Omental fat pad (tissue), 4 donors: ENCODE data around the gene TMEM59L. TPM values are rescaled to one million over a fixed set of nuclear protein-coding genes. Genes with fewer than 3 reads are reported as not detected.

ENCODE experiments used
- ATAC-seq: fragments of 150-250 bp; one replicate; pipeline ENCODE4 v1.9.1; 2016; ENCODE audit warnings: mild to moderate bottlenecking, moderate library complexity; ENCODE audit not compliant: low FRiP score
- DNase-seq: peaks from one replicate; pipeline ENCODE4 v3.0.0-alpha.2; 2019; ENCODE audit warnings: low spot score
- CTCF ChIP-seq, 3 donors: fragments of 450-650 bp; IDR thresholded peaks; one replicate each; pipeline ENCODE4 v1.5.1; 2016 to 2017; ENCODE audit warnings: antibody characterized with exemption in 3 of 3, mild to moderate bottlenecking in 3 of 3, moderate library complexity in 2 of 3
- total RNA-seq, 4 donors: library from RNA; depleted of rRNA; stranded (reverse); fragments of >200 nt; gene quantifications; one replicate each; pipeline ENCODE4 v1.1.0, GENCODE V29; 2016

TMEM59L gene
- total RNA-seq, 4 donors from 2014 or later = 0.28 to 0.79 TPM; not detected in 2

GRCh38 chr19:18611327-18612050 lies 1.2 kb upstream of the TMEM59L start:
- TF ChIP-seq CTCF (IDR thresholded peaks at IDR 0.05) = no peak
- ATAC-seq = no peak
- no peak for DNase-seq

- no peak for DNase-seq
- no peak for TF ChIP-seq CTCF (IDR thresholded peaks at IDR 0.05)
- no peak for ATAC-seq
These were observed 459 bp upstream of the TMEM59L start for GRCh38 chr19:18612051-18612771.

- ATAC-seq (no peak), DNase-seq (no peak)
- TF ChIP-seq CTCF (IDR thresholded peaks at IDR 0.05) = no peak
These were observed 1.0 kb downstream of the TMEM59L start for GRCh38 chr19:18613589-18614234.

- no peak for DNase-seq
- TF ChIP-seq CTCF (IDR thresholded peaks at IDR 0.05) = no peak
- no peak for ATAC-seq
These were observed 3.4 kb downstream of the TMEM59L start for GRCh38 chr19:18616023-18616422.

GRCh38 chr19:18617562-18617961 lies 4.9 kb downstream of the TMEM59L start:
- TF ChIP-seq CTCF (IDR thresholded peaks at IDR 0.05) = no peak
- ATAC-seq (no peak), DNase-seq (no peak)

GRCh38 chr19:18618236-18618635 lies 5.6 kb downstream of the TMEM59L start:
- no peak for TF ChIP-seq CTCF (IDR thresholded peaks at IDR 0.05)
- no peak for DNase-seq
- no peak for ATAC-seq
